ENCODE results near the gene CFAP46. TPM values are rescaled to one million over a fixed set of nuclear protein-coding genes. Genes with fewer than 3 reads are reported as not detected.

The CFAP46 gene
- total and polyA plus RNA-seq, 2 of the 8 experiments (the other 6 are each of a cell fraction or from before 2014, with no cell fraction given): 2.6 to 4.8 TPM

DNA sequence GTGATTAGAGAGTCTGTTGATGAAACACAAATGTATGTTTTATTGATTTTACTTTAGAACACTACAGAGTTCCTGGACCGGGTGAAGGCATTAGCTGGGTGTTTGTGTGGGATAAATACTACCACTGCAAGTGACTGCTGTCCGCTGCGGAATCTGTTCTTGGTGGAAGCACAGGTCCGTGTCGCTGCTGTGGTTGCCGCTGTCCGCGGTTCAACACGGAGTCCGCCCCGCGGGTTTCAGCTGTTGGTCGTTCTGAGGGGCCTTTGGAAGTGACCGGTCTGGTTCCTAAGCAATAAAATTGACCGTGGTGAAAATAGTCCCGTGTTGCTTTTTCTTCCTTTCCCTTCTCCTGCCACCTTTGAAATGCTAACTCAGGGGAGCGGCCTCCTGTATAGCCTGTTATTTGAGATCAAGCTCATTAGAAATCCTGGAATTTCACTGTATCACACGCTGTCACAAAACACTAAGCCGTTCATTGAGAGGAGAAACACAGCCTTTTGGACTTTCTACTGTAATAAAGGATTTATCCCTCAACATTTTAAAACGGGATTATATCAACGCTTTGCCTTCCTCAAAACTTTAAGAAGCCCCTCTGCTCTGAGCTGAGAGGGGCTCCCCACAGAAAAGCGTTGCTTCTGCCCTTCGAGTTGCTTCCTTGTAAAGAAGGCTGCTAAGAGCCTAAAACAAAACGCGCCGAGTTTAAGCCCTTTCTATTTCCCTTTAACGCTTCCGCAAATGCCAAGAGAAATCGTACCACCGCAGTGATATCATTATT, 159.0 kb downstream of the CFAP46 start:
- WGBS, 2 experiments (ENCODE audit: extremely low coverage in 1 of 2, insufficient coverage in 1 of 2, insufficient read length in 1 of 2, insufficient replicate concordance in 2 of 2, low coverage in 1 of 2, low lambda C conversion rate in 2 of 2, missing lambda C conversion rate in 1 of 2): 17% methylated on average over 30 of the region's 30 CpGs; no CpG with 5 or more reads in 1 of the 2 experiments
- POLR2A ChIA-PET (ENCODE audit: partially characterized antibody): no interaction called here
- Histone ChIP-seq H3K27ac (ENCODE audit: low read depth, low read length) (no peak overlapping the region), H3K18ac (ENCODE audit: extremely low read depth, low read length) (no peak overlapping the region), H2AK5ac (ENCODE audit: low read depth, low read length) (no peak overlapping the region), H2BK120ac (replicated peaks; ENCODE audit: low read depth, low read length) (no peak overlapping the region), H3K56ac (replicated peaks; ENCODE audit: insufficient read length, low read depth, low read length) (no peak overlapping the region), H3K27me3 (replicated peaks in 1 of 4; ENCODE audit: control insufficient read depth in 3 of 4, extremely low read depth in 1 of 4, insufficient read depth in 3 of 4, low read length in 3 of 4) (peaks cover 54 to 68% (median 66%) of the 10 kb centered on the region in 4 experiments), H3K9me3 (ENCODE audit: insufficient read depth in 2 of 2, low read depth in 1 of 2, low read length in 1 of 2) (no peaks in the 10 kb centered on the region; a peak in 1 of 4 replicates), H3K23me2 (ENCODE audit: low read depth, low read length) (peaks cover 5% of the 10 kb centered on the region; the same call in 1 of the 2 replicates), H4K20me1 (replicated peaks in 1 of 2; ENCODE audit: control insufficient read depth in 1 of 2, insufficient read depth in 2 of 2, low read length in 2 of 2) (peaks cover 5 to 13% of the 10 kb centered on the region in 2 experiments), H3K4me1 (replicated peaks in 1 of 4; ENCODE audit: control insufficient read depth in 3 of 4, insufficient read depth in 4 of 4, low read length in 3 of 4) (peaks cover 0 to 29% (median 11%) of the 10 kb centered on the region in 4 experiments; a peak in 5 of 7 replicates), H3K9ac (replicated peaks in 1 of 4; ENCODE audit: extremely low read depth in 1 of 4, low read depth in 3 of 4, low read length in 3 of 4) (no peak overlapping the region), H3K79me2 (ENCODE audit: control insufficient read depth in 1 of 2, insufficient read depth in 2 of 2, low read length in 2 of 2) (no peaks in the 10 kb centered on the region), H2BK12ac (ENCODE audit: low read depth, low read length) (no peak overlapping the region), H4K5ac (ENCODE audit: insufficient read length, low read depth, low read length) (no peak overlapping the region), H3K36me3 (ENCODE audit: control insufficient read depth in 2 of 4, insufficient read depth in 4 of 4, low read length in 3 of 4) (peaks cover 0 to 24% (median 0%) of the 10 kb centered on the region in 4 experiments; a peak in 2 of 8 replicates), H3K4ac (replicated peaks; ENCODE audit: insufficient read length, low read depth, low read length) (no peak overlapping the region), H4K8ac (ENCODE audit: extremely low read depth, insufficient read depth, low read length) (no peak overlapping the region), H3K79me1 (ENCODE audit: low read depth, low read length) (no peaks in the 10 kb centered on the region), H2BK15ac (ENCODE audit: low read length) (no peak overlapping the region), H3K4me3 (ENCODE audit: extremely low read depth in 1 of 4, insufficient read depth in 2 of 4, low read depth in 3 of 4, low read length in 4 of 4) (peak overlapping the region in 1 of 4 experiments; percentile 51; a peak in 3 of 8 replicates), H3K14ac (ENCODE audit: insufficient read length) (no peak overlapping the region), H3K4me2 (ENCODE audit: insufficient read depth in 1 of 2, low read depth in 2 of 2, low read length in 2 of 2) (peak overlapping the region; percentile 46 to 70; a peak in 3 of 4 replicates), H2BK5ac (ENCODE audit: low read depth, low read length) (no peak overlapping the region), H2BK20ac (ENCODE audit: low read length) (no peak overlapping the region), H3K23ac (ENCODE audit: insufficient read length) (no peak overlapping the region), H4K91ac (replicated peaks; ENCODE audit: insufficient read length, low read length) (no peak overlapping the region), H2AFZ (ENCODE audit: low read length) (no peak overlapping the region)
- CTCF ChIA-PET (ENCODE audit: partially characterized antibody): interaction anchor here (0.8 to 2.0 kb wide), 2 partner anchors 10 to 21 kb away, joined by 3 to 6 read pairs; no protein-coding TSS in a partner anchor
- no peak for FAIRE-seq
- no peak for DNase-seq (ENCODE audit: low read depth in 1 of 2, low spot score in 2 of 2)
- TF ChIP-seq TCF12 (IDR thresholded peaks at IDR 0.05; ENCODE audit: low read depth, low read length) (no peak), EZH2 (IDR thresholded peaks at IDR 0.05; ENCODE audit: low read depth, low read length, severe bottlenecking) (peak; percentile 36), RAD21 (IDR thresholded peaks at IDR 0.05 in 1 of 2, conservative IDR thresholded peaks at IDR 0.05 in 1 of 2; ENCODE audit: low read depth in 2 of 2, low read length in 2 of 2) (no peak), EGR1 (IDR thresholded peaks at IDR 0.05; ENCODE audit: borderline replicate concordance, low read depth, low read length) (no peak), SUZ12 (IDR thresholded peaks at IDR 0.05; ENCODE audit: low read length) (peak; percentile 27; the same call in 1 of the 2 replicates), KDM4A (IDR thresholded peaks at IDR 0.05; ENCODE audit: low read depth, low read length, severe bottlenecking) (no peak), PHF8 (conservative IDR thresholded peaks at IDR 0.05; ENCODE audit: low read depth, low read length) (no peak)
